Stimulated activated CD8-positive, alpha-beta memory T cell treated with anti-CD3 and anti-CD28 coated beads, Interleukin-4, amount 100 ng/mL, for 4 hours (primary cell): ENCODE data around the gene BEAN1.
"Not testable (repeated sequence)": the region's sequence is repeated elsewhere in the genome, so short reads cannot be mapped to it uniquely, and the experiment has no call there.

Source experiments
- DNase-seq, 2 donors: peaks; one replicate each; pipeline ENCODE4 v3.0.0-alpha.2; 2020; ENCODE audit warnings: low read depth in 2 of 2, low spot score in 1 of 2

Gene BEAN1

DNA sequence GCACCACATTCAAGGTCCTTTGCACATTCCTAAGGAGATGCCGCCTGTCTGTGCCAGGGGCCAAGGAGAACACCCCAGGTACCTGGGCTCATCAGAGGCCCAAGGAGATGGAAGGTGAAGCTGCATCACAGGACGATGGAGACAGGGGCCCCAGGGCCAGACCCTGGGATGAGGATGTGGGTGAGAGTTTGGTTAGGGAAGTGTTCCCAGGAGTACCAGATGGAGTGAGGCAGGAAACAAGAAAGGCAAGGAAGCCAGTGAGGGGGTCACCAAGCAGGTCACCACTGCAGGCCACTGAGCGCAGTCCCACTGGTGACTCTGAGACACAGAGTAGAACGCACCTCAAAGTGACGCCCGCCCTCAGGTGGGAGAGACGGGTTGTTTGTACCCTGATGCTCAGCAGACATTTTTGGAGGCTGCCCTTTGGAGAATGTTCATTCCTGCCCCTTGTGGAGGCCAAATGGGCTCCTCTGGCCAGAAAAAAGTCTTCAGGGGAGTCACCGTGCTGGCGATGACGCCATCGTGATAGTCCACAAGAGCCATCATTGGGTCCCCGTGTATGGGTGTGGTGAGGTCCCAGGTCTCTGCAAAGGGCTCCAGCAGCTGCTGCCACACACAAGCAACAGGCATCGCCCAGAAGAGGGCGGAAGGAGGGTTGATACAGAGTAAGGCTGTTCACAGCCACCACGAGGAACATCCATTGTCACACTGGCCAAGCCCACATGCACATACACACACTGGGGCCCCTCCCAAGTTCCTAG, 57.5 kb downstream of the BEAN1 start:
- DNase-seq, result no peak

DNA sequence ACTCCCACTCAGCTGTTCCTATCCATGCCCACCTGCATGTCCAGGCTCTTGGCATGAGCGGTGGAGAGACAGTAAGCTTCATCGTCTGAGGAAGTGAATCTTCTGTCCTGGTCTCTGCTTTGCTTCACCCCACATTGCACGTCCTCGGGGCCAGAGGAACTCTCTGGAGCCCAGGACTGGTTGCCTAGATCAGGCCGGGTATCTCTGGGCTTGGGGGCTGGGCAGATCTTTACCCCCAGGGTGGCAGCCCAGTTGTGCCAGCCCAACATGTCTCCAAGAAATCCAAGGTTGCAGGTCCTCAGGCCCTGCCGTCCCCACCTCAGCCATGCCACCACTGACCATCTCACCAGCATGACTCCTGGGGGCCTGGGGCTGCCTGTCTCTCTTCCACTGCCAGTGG, 58.3 kb downstream of the BEAN1 start:
- DNase-seq, result no peak

DNA sequence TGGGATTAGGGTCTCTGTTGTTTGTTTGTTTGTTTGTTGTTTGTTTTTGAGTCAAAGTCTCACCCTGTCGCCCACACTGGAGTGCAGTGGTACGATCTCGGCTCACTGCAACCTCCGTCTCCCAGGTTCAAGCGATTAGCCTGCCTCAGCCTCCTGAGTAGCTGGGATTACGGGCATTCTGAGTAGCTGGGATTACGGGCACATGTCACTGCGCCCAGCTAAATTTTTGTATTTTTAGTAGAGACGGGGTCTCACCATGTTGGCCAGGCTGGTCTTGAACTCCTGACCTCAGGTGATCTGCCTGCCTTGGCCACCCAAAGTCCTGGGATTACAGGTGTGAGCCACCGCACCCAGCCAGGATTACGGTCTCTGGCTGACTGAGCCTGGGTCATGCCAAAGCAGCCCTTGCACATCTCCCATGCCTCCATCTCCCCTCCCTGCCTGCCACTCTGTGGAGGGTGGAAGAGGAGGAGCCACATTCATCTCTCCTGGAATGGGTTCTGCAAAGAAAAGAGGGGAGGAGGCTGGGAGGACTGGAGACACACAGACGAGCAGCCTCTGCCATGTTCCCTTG, 59.2 kb downstream of the BEAN1 start:
- DNase-seq, result no peak

GRCh38 chr16:66486773-66487579, 59.9 kb downstream of the BEAN1 start:
- DNase-seq, result no peak

DNA sequence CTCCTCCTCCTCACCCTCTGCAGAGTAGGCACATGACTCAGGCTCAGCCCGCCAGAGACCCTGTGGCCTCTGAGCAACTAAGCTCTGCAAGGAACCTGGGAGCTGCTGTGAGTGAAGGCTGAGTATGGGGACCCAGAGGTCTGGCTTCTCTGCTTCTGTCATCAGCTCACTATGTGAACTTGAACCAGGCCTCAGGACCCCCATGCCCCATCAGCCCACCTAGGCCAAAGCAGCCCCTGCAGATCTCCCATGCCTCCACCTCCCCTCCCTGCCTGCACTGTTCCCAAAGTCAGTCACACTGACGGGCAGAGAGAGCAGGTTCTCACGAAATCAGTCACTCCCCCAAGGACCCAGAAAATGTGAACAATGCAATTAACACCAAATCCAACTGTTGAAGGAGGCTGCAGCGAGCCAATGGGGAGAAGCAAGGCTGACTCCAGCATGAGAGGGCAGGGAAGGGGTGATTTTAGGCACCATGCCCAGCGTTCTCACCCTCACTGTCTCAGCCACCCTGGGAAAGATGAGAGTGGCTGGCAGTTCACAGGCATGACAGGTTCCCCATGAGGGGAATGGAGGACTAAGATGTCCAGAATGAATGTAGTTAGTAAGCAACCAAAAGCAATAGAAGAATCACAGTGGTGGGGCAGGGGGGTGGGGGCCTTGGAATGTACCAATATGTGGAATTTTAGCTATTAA, 60.6 kb downstream of the BEAN1 start:
- no peak for DNase-seq

- no peak for DNase-seq
Measured at GRCh38 chr16:66488505-66488904, 61.4 kb downstream of the BEAN1 start.

GRCh38 chr16:66489385-66489784, 62.3 kb downstream of the BEAN1 start:
- DNase-seq, result no peak

GRCh38 chr16:66489818-66490217, 62.7 kb downstream of the BEAN1 start:
- DNase-seq, result no peak

GRCh38 chr16:66490774-66491715, 64.0 kb downstream of the BEAN1 start:
- no peak for DNase-seq

GRCh38 chr16:66491716-66492064, 64.6 kb downstream of the BEAN1 start:
- DNase-seq, result no peak

GRCh38 chr16:66493490-66494401, 66.7 kb downstream of the BEAN1 start:
- DNase-seq, result no peak

DNA sequence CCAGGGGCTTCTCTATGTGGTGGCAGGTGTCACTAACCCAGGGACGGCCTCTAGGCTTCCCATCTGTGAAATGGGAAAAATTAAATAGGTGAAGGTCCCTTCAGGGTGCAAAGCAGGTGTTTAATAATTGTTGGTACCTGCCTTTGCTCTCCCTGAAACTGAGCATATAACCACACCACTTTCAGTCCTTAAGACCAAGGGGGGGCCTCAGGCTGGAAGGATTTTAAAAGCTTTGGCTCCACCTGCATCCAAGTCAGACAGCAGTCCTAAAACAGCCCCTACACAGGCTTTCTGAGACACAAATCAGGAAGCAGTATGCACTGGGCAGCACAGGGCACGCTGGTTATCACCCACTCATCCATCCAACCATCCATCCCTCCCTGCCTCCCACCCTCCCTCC, 67.8 kb downstream of the BEAN1 start:
- no peak for DNase-seq

DNA sequence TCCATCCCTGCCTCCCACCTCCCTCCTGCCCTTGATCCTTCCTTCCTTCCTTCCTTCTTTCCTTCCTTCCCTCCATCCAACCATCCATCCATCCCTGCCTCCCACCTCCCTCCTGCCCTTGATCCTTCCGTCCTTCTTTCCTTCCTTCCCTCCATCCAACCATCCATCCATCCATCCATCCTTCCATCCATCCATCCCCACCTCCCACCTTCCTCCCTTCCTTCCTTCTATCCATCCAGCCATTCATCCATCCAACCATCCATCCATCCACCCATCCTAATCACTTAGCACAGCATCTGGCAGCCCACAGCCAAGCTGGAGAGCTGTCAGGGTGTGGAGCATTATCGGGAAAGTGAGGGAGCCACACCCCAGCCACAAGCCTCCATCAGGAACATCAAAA, 68.3 kb downstream of the BEAN1 start:
- no peak for DNase-seq

DNA sequence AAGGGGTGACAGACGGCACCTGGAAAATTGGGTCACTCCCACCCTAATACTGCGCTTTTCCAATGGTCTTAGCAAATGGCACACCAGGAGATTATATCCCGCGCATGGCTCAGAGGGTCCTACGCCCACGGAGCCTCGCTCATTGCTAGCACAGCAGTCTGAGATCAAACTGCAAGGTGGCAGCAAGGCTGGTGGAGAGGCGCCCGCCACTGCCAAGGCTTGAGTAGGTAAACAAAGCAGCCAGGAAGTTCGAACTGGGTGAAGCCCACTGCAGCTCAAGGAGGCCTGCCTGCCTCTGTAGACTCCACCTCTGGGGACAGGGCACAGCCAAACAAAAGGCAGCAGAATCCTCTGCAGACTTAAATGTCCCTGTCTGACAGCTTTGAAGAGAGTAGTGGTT, 69.1 kb downstream of the BEAN1 start:
- DNase-seq, result not testable (repeated sequence)

DNA sequence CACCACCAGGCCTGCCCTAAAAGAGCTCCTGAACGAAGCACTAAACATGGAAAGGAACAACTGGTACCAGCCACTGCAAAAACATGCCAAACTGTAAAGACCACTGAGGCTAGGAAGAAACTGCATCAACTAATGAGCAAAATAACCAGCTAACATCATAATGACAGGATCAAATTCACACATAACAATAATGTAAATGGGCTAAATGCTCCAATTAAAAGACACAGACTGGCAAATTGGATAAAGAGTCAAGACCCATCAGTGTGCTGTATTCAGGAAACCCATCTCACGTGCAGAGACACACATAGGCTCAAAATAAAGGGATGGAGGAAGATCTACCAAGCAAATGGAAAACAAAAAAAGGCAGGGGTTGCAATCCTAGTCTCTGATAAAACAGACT, 70.8 kb downstream of the BEAN1 start:
- not testable (repeated sequence) for DNase-seq

DNA sequence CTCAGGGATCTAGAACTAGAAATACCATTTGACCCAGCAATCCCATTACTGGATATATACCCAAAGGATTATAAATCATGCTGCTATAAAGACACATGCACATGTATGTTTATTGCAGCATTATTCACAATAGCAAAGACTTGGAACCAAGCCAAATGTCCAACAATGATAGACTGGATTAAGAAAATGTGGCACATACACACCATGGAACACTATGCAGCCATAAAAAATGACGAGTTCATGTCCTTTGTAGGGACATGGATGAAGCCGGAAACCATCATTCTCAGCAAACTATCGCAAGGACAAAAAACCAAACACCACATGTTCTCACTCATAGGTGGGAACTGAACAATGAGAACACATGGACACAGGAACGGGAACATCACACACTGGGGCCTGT, 74.5 kb downstream of the BEAN1 start:
- DNase-seq, result not testable (repeated sequence)

GRCh38 chr16:66502020-66502913, 75.2 kb downstream of the BEAN1 start:
- DNase-seq, result no peak

DNA sequence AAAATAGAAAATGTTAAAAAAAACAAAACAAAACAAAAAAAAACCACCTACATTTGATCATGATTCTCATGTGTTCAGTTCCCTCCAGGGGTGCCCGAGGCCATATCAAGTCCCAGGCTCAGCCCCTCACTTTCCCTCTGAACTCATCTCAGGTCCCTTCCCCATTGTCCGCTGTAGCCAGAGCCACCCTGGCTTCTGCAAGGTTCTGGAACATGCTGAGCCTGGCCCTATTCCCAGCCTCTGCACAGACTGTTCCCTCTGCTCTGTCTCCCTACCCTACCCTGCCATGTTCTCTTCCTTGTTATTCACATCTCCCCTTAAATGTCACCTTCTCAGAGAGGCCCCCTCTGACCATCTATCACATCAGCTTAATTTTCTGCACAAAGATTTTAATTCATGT, 75.9 kb downstream of the BEAN1 start:
- no peak for DNase-seq

DNA sequence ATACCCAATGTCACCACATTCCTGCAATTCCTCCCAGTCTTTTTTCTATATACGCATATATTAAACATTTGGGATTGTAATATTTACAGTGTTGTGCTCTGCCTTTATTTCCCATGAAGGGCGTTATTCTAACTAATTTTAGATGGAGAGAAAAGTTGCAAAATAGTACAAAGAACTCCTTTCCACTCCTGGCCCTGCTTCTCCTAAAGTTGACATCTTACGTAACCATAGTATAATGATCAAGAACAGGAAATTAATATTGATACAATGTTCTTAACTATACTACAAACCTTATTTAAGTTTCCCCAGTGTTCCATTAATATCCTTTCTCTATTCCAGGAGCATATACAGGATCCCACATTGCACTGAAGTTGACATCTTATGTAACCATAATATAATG, 76.5 kb downstream of the BEAN1 start:
- no peak for DNase-seq
